H9 (cell line): ENCODE results near the gene SLC7A1. TPM values are rescaled to one million over a fixed set of nuclear protein-coding genes. Genes with fewer than 3 reads are reported as not detected.

Source experiments
- DNase-seq: peaks from one replicate; pipeline ENCODE4 v3.0.0-alpha.2; 2017
- H2AFZ ChIP-seq: one replicate; pipeline ENCODE4 v1.6.1; 2013; ENCODE audit warnings: mild to moderate bottlenecking, low read length, control low read depth, moderate library complexity
- H2AK5ac ChIP-seq: 2 replicates; pipeline ENCODE4 v1.6.1; 2013; ENCODE audit warnings: low read length, control low read depth, mixed read lengths; ENCODE audit not compliant: insufficient read length
- H2BK120ac ChIP-seq: one replicate; pipeline ENCODE4 v1.6.1; 2013; ENCODE audit warnings: low read depth, mild to moderate bottlenecking, low read length, control low read depth, inconsistent platforms; ENCODE audit not compliant: poor library complexity, severe bottlenecking
- H2BK12ac ChIP-seq: 2 replicates; pipeline ENCODE4 v1.6.1; 2013; ENCODE audit warnings: low read length, control low read depth, mixed read lengths, low read depth; ENCODE audit not compliant: insufficient read length
- H2BK15ac ChIP-seq: 2 replicates; pipeline ENCODE4 v1.6.1; 2013; ENCODE audit warnings: low read depth, low read length, control low read depth
- H2BK20ac ChIP-seq: one replicate; pipeline ENCODE4 v1.6.1; 2013; ENCODE audit warnings: low read depth, mild to moderate bottlenecking, low read length, control low read depth, inconsistent platforms; ENCODE audit not compliant: poor library complexity, severe bottlenecking
- H2BK5ac ChIP-seq: 2 replicates; pipeline ENCODE4 v1.6.1; 2013; ENCODE audit warnings: low read length, control low read depth, mixed read lengths; ENCODE audit not compliant: insufficient read length
- H3K14ac ChIP-seq: 2 replicates; pipeline ENCODE4 v1.6.1; 2013; ENCODE audit warnings: low read length, control low read depth; ENCODE audit not compliant: insufficient read depth
- H3K18ac ChIP-seq: 2 replicates; pipeline ENCODE4 v1.6.1; 2013; ENCODE audit warnings: low read depth, mild to moderate bottlenecking, mixed read lengths, low read length, control low read depth; ENCODE audit not compliant: insufficient read length
- H3K23ac ChIP-seq: 2 replicates; pipeline ENCODE4 v1.6.1; 2013; ENCODE audit warnings: low read length, control low read depth, mixed read lengths, low read depth; ENCODE audit not compliant: insufficient read length
- H3K23me2 ChIP-seq: 2 replicates; pipeline ENCODE4 v1.6.1; 2013; ENCODE audit warnings: low read depth, mild to moderate bottlenecking, mixed read lengths, low read length, control low read depth; ENCODE audit not compliant: insufficient read length, poor library complexity, severe bottlenecking
- H3K27ac ChIP-seq: 2 replicates; pipeline ENCODE4 v1.5.1; 2013; ENCODE audit warnings: low read length, control low read depth, mixed read lengths, low read depth; ENCODE audit not compliant: insufficient read length
- H3K27me3 ChIP-seq: 2 replicates; pipeline ENCODE4 v1.6.1; 2013; ENCODE audit warnings: low read length, control low read depth, inconsistent platforms; ENCODE audit not compliant: insufficient read depth
- H3K4ac ChIP-seq: 2 replicates; pipeline ENCODE4 v1.6.1; 2013; ENCODE audit warnings: low read depth, mild to moderate bottlenecking, control low read depth, inconsistent platforms, low read length, moderate library complexity
- H3K4me1 ChIP-seq: 2 replicates; pipeline ENCODE4 v1.6.1; 2013; ENCODE audit warnings: low read length, control low read depth, inconsistent platforms; ENCODE audit not compliant: insufficient read depth
- H3K4me2 ChIP-seq: 2 replicates; pipeline ENCODE4 v1.6.1; 2013; ENCODE audit warnings: low read length, control low read depth, mixed read lengths; ENCODE audit not compliant: insufficient read length, insufficient read depth
- H3K56ac ChIP-seq: 2 replicates; pipeline ENCODE4 v1.6.1; 2013; ENCODE audit warnings: low read depth, mild to moderate bottlenecking, mixed read lengths, low read length, control low read depth; ENCODE audit not compliant: insufficient read length
- H3K79me1 ChIP-seq: 2 replicates; pipeline ENCODE4 v1.6.1; 2013; ENCODE audit warnings: low read depth, mild to moderate bottlenecking, moderate library complexity, low read length, control low read depth, inconsistent platforms; ENCODE audit not compliant: insufficient read depth, poor library complexity, severe bottlenecking
- H3K79me2 ChIP-seq: 2 replicates; pipeline ENCODE4 v1.6.1; 2013; ENCODE audit warnings: low read length, control low read depth, inconsistent platforms; ENCODE audit not compliant: insufficient read depth
- H3K9ac ChIP-seq: 2 replicates; pipeline ENCODE4 v1.6.1; 2013; ENCODE audit warnings: low read length, control low read depth, mixed read lengths; ENCODE audit not compliant: insufficient read length; ENCODE audit errors: extremely low read depth
- H3K9me3 ChIP-seq: one replicate; pipeline ENCODE4 v1.6.1; 2013; ENCODE audit warnings: low read depth, low read length, inconsistent platforms; ENCODE audit not compliant: control insufficient read depth
- H3T11ph ChIP-seq: one replicate; pipeline ENCODE4 v1.6.1; 2013; ENCODE audit warnings: mild to moderate bottlenecking, low read length, control low read depth, inconsistent platforms
- H4K20me1 ChIP-seq: one replicate; pipeline ENCODE4 v1.6.1; 2013; ENCODE audit not compliant: control insufficient read depth, insufficient read length, insufficient read depth
- H4K5ac ChIP-seq: 2 replicates; pipeline ENCODE4 v1.6.1; 2013; ENCODE audit warnings: low read depth, mild to moderate bottlenecking, mixed read lengths, low read length, control low read depth; ENCODE audit not compliant: insufficient read length
- H4K8ac ChIP-seq: replicated peaks from 2 replicates; pipeline ENCODE4 v1.6.1; 2013; ENCODE audit warnings: low read length, control low read depth, mixed read lengths, low read depth; ENCODE audit not compliant: insufficient read length
- H4K91ac ChIP-seq: 2 replicates; pipeline ENCODE4 v1.6.1; 2013; ENCODE audit warnings: low read depth, mild to moderate bottlenecking, moderate library complexity, mixed read lengths, low read length, control low read depth; ENCODE audit not compliant: insufficient read length
- H3K27ac Mint-ChIP-seq, 3 experiments: 2 replicates in 2 of 3; 3 replicates in 1 of 3; pipeline ENCODE4 v1.8.0; 2020 to 2021; ENCODE audit warnings: mixed read lengths in 3 of 3, mild to moderate bottlenecking in 1 of 3, moderate library complexity in 1 of 3
- H3K27me3 Mint-ChIP-seq: 2 replicates; pipeline ENCODE4 v1.8.0; 2021; ENCODE audit warnings: low read depth, mild to moderate bottlenecking, moderate library complexity, mixed read lengths
- H3K36me3 Mint-ChIP-seq, 3 experiments: 2 replicates in 2 of 3; 3 replicates in 1 of 3; pipeline ENCODE4 v1.8.0; 2020 to 2021; ENCODE audit warnings: low read depth in 3 of 3, mixed read lengths in 3 of 3; ENCODE audit not compliant: insufficient read depth in 1 of 3
- H3K4me1 Mint-ChIP-seq, 2 experiments: 2 replicates each; pipeline ENCODE4 v1.8.0; 2020; ENCODE audit warnings: mixed read lengths in 2 of 2
- H3K4me3 Mint-ChIP-seq, 2 experiments: 2 replicates in 1 of 2; 3 replicates in 1 of 2; pipeline ENCODE4 v1.8.0; 2020 to 2021; ENCODE audit warnings: mild to moderate bottlenecking in 2 of 2, mixed read lengths in 2 of 2, moderate library complexity in 1 of 2
- H3K9me3 Mint-ChIP-seq, 2 experiments: 2 replicates in 1 of 2; 3 replicates in 1 of 2; pipeline ENCODE4 v1.8.0; 2020; ENCODE audit warnings: mild to moderate bottlenecking in 2 of 2, mixed read lengths in 2 of 2, moderate library complexity in 1 of 2
- WGBS: extraction: QIAGEN DNeasy Blood & Tissue Kit; methylation state at CpG from one replicate; pipeline ENCODE4 v1.1.7; 2013; ENCODE audit warnings: missing lambda C conversion rate, low lambda C conversion rate, mixed read lengths; ENCODE audit not compliant: insufficient read length; ENCODE audit errors: extremely low coverage; 5-methylcytosine and 5-hydroxymethylcytosine counted together
- total RNA-seq: library from RNA; stranded (reverse); gene quantifications from 2 replicates; pipeline ENCODE4 v1.2.1, GENCODE V29; 2021
- TF ChIP-seq, protein P1 (sequence below): fragments of 200-600 bp; sonication (generic); conservative IDR thresholded peaks from 3 replicates; pipeline ENCODE4 v1.8.0; 2021; ENCODE audit warnings: antibody characterized with exemption, mild to moderate bottlenecking

SLC7A1 gene
- total RNA-seq, 1 experiment from 2014 or later, result 109 TPM

- no peaks in the 10 kb centered on the region for H3K27me3 ChIP-seq
- Mint-ChIP-seq H3K4me1 (peaks cover 51 to 59% of the 10 kb centered on the region in 2 experiments), H3K9me3 (no peaks in the 10 kb centered on the region; a peak in 1 of 5 replicates), H3K4me3 (no peak overlapping the region), H3K27ac (peak overlapping the region; percentile 16 to 55 (median 29); a peak in 4 of 7 replicates), H3K36me3 (peaks cover 14 to 24% (median 21%) of the 10 kb centered on the region in 3 experiments; a peak in 6 of 7 replicates), H3K27me3 (no peaks in the 10 kb centered on the region)
- no peak overlapping the region for H2AFZ ChIP-seq
- WGBS, result no CpG with 5 or more reads among the region's 18 CpGs
- no peaks in the 10 kb centered on the region for H3K23me2 ChIP-seq
- H3K27ac ChIP-seq, result no peak overlapping the region
- H2AK5ac ChIP-seq, result no peak overlapping the region
- H3T11ph ChIP-seq, result no peak overlapping the region
- no peak overlapping the region for H3K4me2 ChIP-seq
- TF ChIP-seq, protein P1, sequence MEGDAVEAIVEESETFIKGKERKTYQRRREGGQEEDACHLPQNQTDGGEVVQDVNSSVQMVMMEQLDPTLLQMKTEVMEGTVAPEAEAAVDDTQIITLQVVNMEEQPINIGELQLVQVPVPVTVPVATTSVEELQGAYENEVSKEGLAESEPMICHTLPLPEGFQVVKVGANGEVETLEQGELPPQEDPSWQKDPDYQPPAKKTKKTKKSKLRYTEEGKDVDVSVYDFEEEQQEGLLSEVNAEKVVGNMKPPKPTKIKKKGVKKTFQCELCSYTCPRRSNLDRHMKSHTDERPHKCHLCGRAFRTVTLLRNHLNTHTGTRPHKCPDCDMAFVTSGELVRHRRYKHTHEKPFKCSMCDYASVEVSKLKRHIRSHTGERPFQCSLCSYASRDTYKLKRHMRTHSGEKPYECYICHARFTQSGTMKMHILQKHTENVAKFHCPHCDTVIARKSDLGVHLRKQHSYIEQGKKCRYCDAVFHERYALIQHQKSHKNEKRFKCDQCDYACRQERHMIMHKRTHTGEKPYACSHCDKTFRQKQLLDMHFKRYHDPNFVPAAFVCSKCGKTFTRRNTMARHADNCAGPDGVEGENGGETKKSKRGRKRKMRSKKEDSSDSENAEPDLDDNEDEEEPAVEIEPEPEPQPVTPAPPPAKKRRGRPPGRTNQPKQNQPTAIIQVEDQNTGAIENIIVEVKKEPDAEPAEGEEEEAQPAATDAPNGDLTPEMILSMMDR, result no peak
- H3K23ac ChIP-seq, result no peak overlapping the region
- H3K79me1 ChIP-seq, result peaks cover 7% of the 10 kb centered on the region
- H4K91ac ChIP-seq, result no peak overlapping the region
- no peak overlapping the region for H4K8ac ChIP-seq
- H3K9me3 ChIP-seq, result no peaks in the 10 kb centered on the region
- no peak overlapping the region for H2BK5ac ChIP-seq
- H3K14ac ChIP-seq, result no peak overlapping the region
- no peak overlapping the region for H3K4ac ChIP-seq
- H3K4me1 ChIP-seq, result peaks cover 25% of the 10 kb centered on the region; the same call in 1 of the 2 replicates
- no peak overlapping the region for H2BK15ac ChIP-seq
- H3K9ac ChIP-seq, result no peak overlapping the region
- H2BK12ac ChIP-seq, result no peak overlapping the region
- H4K5ac ChIP-seq, result no peak overlapping the region
- no peak overlapping the region for H3K56ac ChIP-seq
- no peak overlapping the region for H2BK120ac ChIP-seq
- H3K18ac ChIP-seq, result no peak overlapping the region
- H2BK20ac ChIP-seq, result no peak overlapping the region
- H3K79me2 ChIP-seq, result peaks cover 77% of the 10 kb centered on the region; the same call in 1 of the 2 replicates
- peaks cover 2% of the 10 kb centered on the region for H4K20me1 ChIP-seq
- DNase-seq, result no peak
Measured at GRCh38 chr13:29578300-29579085, 17.0 kb downstream of the SLC7A1 start.
